Liver (tissue), 3 donors: ENCODE results near the gene MGME1.
"Not testable (repeated sequence)": the region's sequence is repeated elsewhere in the genome, so short reads cannot be mapped to it uniquely, and the experiment has no call there.

Experiments used
- CTCF ChIP-seq: fragments of 150-350 bp; IDR thresholded peaks from 2 replicates; pipeline ENCODE4 v1.5.1; 2017; ENCODE audit warnings: improper control_type of control experiment, low read depth, low read length; ENCODE audit not compliant: missing input control
- FOXA1 ChIP-seq: IDR thresholded peaks from 2 replicates; pipeline ENCODE4 v1.6.1; 2016; ENCODE audit warnings: antibody characterized with exemption
- GABPA ChIP-seq, 2 donors: IDR thresholded peaks in 1 of 2; conservative IDR thresholded peaks in 1 of 2; 2 replicates each; pipeline ENCODE4 v1.6.1; 2016; ENCODE audit warnings: antibody characterized with exemption in 2 of 2, mild to moderate bottlenecking in 1 of 2, moderate library complexity in 1 of 2
- JUND ChIP-seq, 2 donors: IDR thresholded peaks; 2 replicates each; pipeline ENCODE4 v1.6.1; 2016; ENCODE audit warnings: antibody characterized with exemption in 2 of 2
- MAX ChIP-seq: IDR thresholded peaks from 2 replicates; pipeline ENCODE4 v1.6.1; 2016; ENCODE audit warnings: antibody characterized with exemption
- RAD21 ChIP-seq, 2 donors: IDR thresholded peaks; 2 replicates each; pipeline ENCODE4 v1.6.1; 2016; ENCODE audit warnings: antibody characterized with exemption in 2 of 2, mild to moderate bottlenecking in 2 of 2
- REST ChIP-seq: IDR thresholded peaks from 2 replicates; pipeline ENCODE4 v1.6.1; 2016; ENCODE audit warnings: antibody characterized with exemption, mild to moderate bottlenecking
- RXRA ChIP-seq, 2 donors: IDR thresholded peaks; 2 replicates each; pipeline ENCODE4 v1.6.1; 2017 to 2018; ENCODE audit warnings: antibody characterized with exemption in 2 of 2, mild to moderate bottlenecking in 1 of 2
- SP1 ChIP-seq: IDR thresholded peaks from 2 replicates; pipeline ENCODE4 v1.6.1; 2018; ENCODE audit warnings: antibody characterized with exemption, mild to moderate bottlenecking
- TAF1 ChIP-seq: conservative IDR thresholded peaks from 2 replicates; pipeline ENCODE4 v1.6.1; 2016; ENCODE audit warnings: antibody characterized with exemption, mild to moderate bottlenecking
- YY1 ChIP-seq: IDR thresholded peaks from 2 replicates; pipeline ENCODE4 v1.6.1; 2016; ENCODE audit warnings: antibody characterized with exemption, mild to moderate bottlenecking
- TF ChIP-seq, protein P1 (sequence below): IDR thresholded peaks from 2 replicates; pipeline ENCODE4 v1.6.1; 2016; ENCODE audit warnings: antibody characterized with exemption
- donor health status: healthy.
- donor health status: healthy.

GRCh38 chr20:18027011-18027410 lies 58.2 kb downstream of the MGME1 start:
- TF ChIP-seq CTCF; JUND (IDR thresholded peaks at IDR 0.05); YY1; RAD21 (IDR thresholded peaks at IDR 0.05); REST; MAX; FOXA1; GABPA (IDR thresholded peaks at IDR 0.05 in 1 of 2, conservative IDR thresholded peaks at IDR 0.05 in 1 of 2); TAF1; RXRA (IDR thresholded peaks at IDR 0.05); SP1: not testable (repeated sequence)
- TF ChIP-seq, protein P1, sequence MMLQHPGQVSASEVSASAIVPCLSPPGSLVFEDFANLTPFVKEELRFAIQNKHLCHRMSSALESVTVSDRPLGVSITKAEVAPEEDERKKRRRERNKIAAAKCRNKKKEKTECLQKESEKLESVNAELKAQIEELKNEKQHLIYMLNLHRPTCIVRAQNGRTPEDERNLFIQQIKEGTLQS = not testable (repeated sequence)
